KMS-11 (cell line): Measurements from ENCODE around the gene MGAT4A.
"Not testable (repeated sequence)": the region's sequence is repeated elsewhere in the genome, so short reads cannot be mapped to it uniquely, and the experiment has no call there.

Experiments
- H2AFZ ChIP-seq: fragments of 200-600 bp; sonication (generic); 2 replicates; pipeline ENCODE4 v1.6.1; 2016; ENCODE audit warnings: antibody characterized with exemption, mixed run types, low read depth
- H3K27ac ChIP-seq: fragments of 200-600 bp; sonication (generic); 2 replicates; pipeline ENCODE4 v1.6.1; 2016; ENCODE audit warnings: mild to moderate bottlenecking, mixed run types
- H3K27me3 ChIP-seq: fragments of 200-600 bp; sonication (generic); 2 replicates; pipeline ENCODE4 v1.6.1; 2017; ENCODE audit warnings: mild to moderate bottlenecking, low read depth, mixed run types, moderate library complexity; ENCODE audit not compliant: insufficient read depth
- H3K36me3 ChIP-seq: fragments of 200-600 bp; sonication (generic); 2 replicates; pipeline ENCODE4 v1.6.1; 2017; ENCODE audit warnings: mild to moderate bottlenecking, mixed run types; ENCODE audit not compliant: insufficient read depth
- H3K4me1 ChIP-seq: fragments of 200-600 bp; sonication (generic); 2 replicates; pipeline ENCODE4 v1.6.1; 2016; ENCODE audit warnings: mild to moderate bottlenecking, low read depth, mixed run types; ENCODE audit not compliant: poor library complexity, severe bottlenecking
- H3K4me2 ChIP-seq: fragments of 200-600 bp; sonication (generic); 2 replicates; pipeline ENCODE4 v1.7.0; 2016; ENCODE audit warnings: mild to moderate bottlenecking, mixed run types
- H3K4me3 ChIP-seq: fragments of 200-600 bp; sonication (generic); IDR thresholded peaks from 2 replicates; pipeline ENCODE4 v1.6.1; 2017; ENCODE audit warnings: low read depth, low read length, mixed read lengths; ENCODE audit not compliant: insufficient read depth
- H3K79me2 ChIP-seq: fragments of 200-600 bp; sonication (generic); 2 replicates; pipeline ENCODE4 v1.6.1; 2016; ENCODE audit warnings: low read depth, mixed run types; ENCODE audit not compliant: insufficient read depth
- H3K9ac ChIP-seq: fragments of 200-600 bp; sonication (generic); 2 replicates; pipeline ENCODE4 v1.6.1; 2016; ENCODE audit warnings: mild to moderate bottlenecking, mixed run types
- H4K20me1 ChIP-seq: fragments of 200-600 bp; sonication (generic); 2 replicates; pipeline ENCODE4 v1.6.1; 2016; ENCODE audit warnings: mild to moderate bottlenecking, mixed run types; ENCODE audit not compliant: insufficient read depth
- CTCF ChIP-seq: fragments of 200-600 bp; sonication (generic); conservative IDR thresholded peaks from 2 replicates; pipeline ENCODE4 v1.6.1; 2017; ENCODE audit warnings: low read depth, mild to moderate bottlenecking, antibody characterized with exemption, low read length, moderate library complexity, mixed read lengths

The MGAT4A gene

DNA sequence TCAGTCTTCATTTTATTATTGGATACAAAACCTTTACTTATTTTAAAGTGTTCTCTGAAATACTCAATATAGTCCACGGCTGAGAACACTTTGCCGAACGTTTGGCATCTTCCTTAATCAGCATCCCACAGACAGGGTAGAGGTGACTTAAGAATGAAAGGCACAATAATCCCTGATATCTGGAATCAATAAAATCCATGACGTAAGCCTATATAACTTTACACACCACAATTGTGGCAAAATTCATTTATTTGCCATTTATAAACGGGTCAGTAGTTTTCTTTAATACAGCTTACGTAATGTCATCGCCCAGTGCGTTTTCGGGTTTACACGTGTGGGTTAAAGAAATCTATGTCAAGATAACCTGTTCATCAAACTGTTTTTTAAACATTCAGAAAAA, 1.3 kb downstream of the MGAT4A start:
- no peaks in the 10 kb centered on the region for H3K27me3 ChIP-seq
- no peak overlapping the region for H3K4me3 ChIP-seq
- H3K27ac ChIP-seq = no peak overlapping the region

DNA sequence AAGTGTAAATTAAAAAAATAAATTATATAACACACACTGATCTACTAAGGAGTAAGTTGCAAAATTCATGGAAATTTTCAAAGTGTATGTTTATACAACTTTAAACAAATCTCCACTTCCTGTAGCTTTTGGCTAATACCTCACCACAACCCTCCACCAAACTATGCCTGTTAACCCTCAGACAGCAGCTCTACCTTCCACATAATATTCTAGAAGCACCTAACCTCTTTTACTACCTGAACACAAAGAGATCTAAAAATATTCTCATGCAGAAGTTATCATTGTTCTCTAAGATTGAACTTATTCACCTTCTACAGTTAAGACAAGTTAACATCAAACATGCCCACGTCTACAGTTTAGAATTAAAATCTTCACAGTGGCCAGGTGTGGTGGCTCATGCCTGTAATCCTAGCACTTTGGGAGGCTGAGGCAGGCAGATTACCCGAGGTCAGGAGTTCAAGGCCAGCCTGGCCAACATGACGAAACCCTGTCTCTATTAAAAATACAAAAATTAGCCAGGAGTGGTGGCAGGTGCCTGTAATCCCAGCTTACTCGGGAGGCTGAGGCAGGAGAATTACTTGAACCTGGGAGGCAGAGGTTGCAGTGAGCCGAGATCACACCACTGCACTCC, 2.7 kb downstream of the MGAT4A start:
- not testable (repeated sequence) for H3K9ac ChIP-seq, H3K27ac ChIP-seq, H3K4me3 ChIP-seq, H3K27me3 ChIP-seq, H4K20me1 ChIP-seq, H3K36me3 ChIP-seq, H3K4me2 ChIP-seq, H3K79me2 ChIP-seq, H3K4me1 ChIP-seq, H2AFZ ChIP-seq

More for the DNA sequence above, 1.3 kb downstream of the MGAT4A start:
- no peak for TF ChIP-seq CTCF
- Histone ChIP-seq H3K79me2 (no peaks in the 10 kb centered on the region), H3K9ac (no peak overlapping the region), H4K20me1 (no peaks in the 10 kb centered on the region), H3K36me3 (no peaks in the 10 kb centered on the region), H3K4me2 (peak overlapping the region; percentile 44; the same call in 1 of the 2 replicates), H3K4me1 (no peaks in the 10 kb centered on the region), H2AFZ (no peak overlapping the region)

DNA sequence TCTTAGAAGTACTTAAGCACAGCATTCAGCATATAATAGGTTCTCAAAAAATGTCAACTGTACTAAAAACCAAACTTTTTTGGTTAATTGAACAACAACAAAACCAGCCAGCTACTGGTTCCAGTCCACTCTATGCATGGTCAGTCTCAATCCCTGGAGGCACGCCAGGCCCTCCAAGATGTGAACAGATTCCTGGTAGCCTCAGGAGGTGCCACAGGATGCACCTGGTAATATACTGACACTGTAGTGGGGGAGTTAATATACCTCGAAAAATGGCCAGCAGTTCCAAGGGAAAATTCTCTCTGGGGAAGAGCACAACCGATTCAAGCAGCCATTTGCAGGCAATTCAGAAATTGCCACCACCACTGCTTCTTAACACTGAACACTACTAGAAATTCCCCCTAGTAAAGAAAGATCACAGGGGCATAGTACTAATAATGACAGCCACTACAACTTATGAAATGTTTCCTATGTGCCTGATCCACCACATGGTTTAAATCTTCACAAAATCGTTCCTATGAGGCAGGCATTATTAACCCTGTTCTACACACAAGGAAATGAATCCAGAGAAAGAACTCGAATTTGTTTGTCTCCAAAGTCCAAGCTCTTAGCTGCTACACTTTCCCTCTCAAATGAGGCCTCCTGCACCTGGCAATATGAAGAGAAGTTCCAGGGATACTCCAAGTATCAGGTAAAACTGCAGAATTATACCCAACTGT, 3.4 kb downstream of the MGAT4A start:
- Histone ChIP-seq H4K20me1 (no peaks in the 10 kb centered on the region), H3K36me3 (no peaks in the 10 kb centered on the region), H3K27ac (no peak overlapping the region), H3K4me2 (no peak overlapping the region), H2AFZ (no peak overlapping the region), H3K79me2 (no peaks in the 10 kb centered on the region), H3K27me3 (no peaks in the 10 kb centered on the region), H3K9ac (no peak overlapping the region), H3K4me3 (no peak overlapping the region), H3K4me1 (no peaks in the 10 kb centered on the region)
- TF ChIP-seq CTCF = no peak

GRCh38 chr2:98726735-98727368, 4.1 kb downstream of the MGAT4A start:
- H3K9ac ChIP-seq = no peak overlapping the region
- no peak for TF ChIP-seq CTCF
- no peak overlapping the region for H3K4me2 ChIP-seq
- H3K4me3 ChIP-seq = no peak overlapping the region
- no peaks in the 10 kb centered on the region for H3K4me1 ChIP-seq
- no peak overlapping the region for H3K27ac ChIP-seq
- no peaks in the 10 kb centered on the region for H3K27me3 ChIP-seq
- H2AFZ ChIP-seq = no peak overlapping the region
- H3K79me2 ChIP-seq = no peaks in the 10 kb centered on the region
- H3K36me3 ChIP-seq = no peaks in the 10 kb centered on the region
- no peaks in the 10 kb centered on the region for H4K20me1 ChIP-seq

GRCh38 chr2:98726205-98726604, 4.7 kb downstream of the MGAT4A start:
- Histone ChIP-seq H3K4me2 (no peak overlapping the region), H3K4me1 (no peaks in the 10 kb centered on the region), H3K27me3 (no peaks in the 10 kb centered on the region), H3K4me3 (no peak overlapping the region), H3K79me2 (no peaks in the 10 kb centered on the region), H3K27ac (no peak overlapping the region), H2AFZ (no peak overlapping the region), H3K36me3 (no peaks in the 10 kb centered on the region), H3K9ac (no peak overlapping the region), H4K20me1 (no peaks in the 10 kb centered on the region)
- TF ChIP-seq CTCF = no peak
